Measurements from ENCODE around the gene GHRH. TPM values are rescaled to one million over a fixed set of nuclear protein-coding genes. Genes with fewer than 3 reads are reported as not detected.

The GHRH gene
- total RNA-seq: not detected

GRCh38 chr20:37261714-37262113 lies at the start of gene GHRH:
GHRH (minus strand) TSS chr20:37261814; CDS start chr20:37256889, 4,925 bp downstream.
- no peak for ATAC-seq
- no peak for DNase-seq (ENCODE audit: low spot score in 2 of 2)
- H3K36me3 Mint-ChIP-seq: no peaks in the 10 kb centered on the region
- no peak within 1 kb of the TSS for H3K27ac Mint-ChIP-seq
- H3K9me3 Mint-ChIP-seq: no peaks in the 10 kb centered on the region

GRCh38 chr20:37310951-37311350 lies 49.3 kb upstream of the GHRH start:
- peak overlapping the region in 1 of 2 donors; percentile 88 for H3K27ac Mint-ChIP-seq
- no peak for ATAC-seq
- no peaks in the 10 kb centered on the region for H3K36me3 Mint-ChIP-seq
- H3K9me3 Mint-ChIP-seq: no peaks in the 10 kb centered on the region
- peak in 1 of 2 donors; percentile 20 for DNase-seq (ENCODE audit: low spot score in 2 of 2)

GRCh38 chr20:37309936-37310590 lies 48.4 kb upstream of the GHRH start:
- Mint-ChIP-seq H3K27ac (peak overlapping the region; percentile 56 to 74), H3K36me3 (no peaks in the 10 kb centered on the region), H3K9me3 (no peaks in the 10 kb centered on the region)
- peak in 1 of 2 donors; percentile 25 for DNase-seq (ENCODE audit: low spot score in 2 of 2)
- no peak for ATAC-seq

GRCh38 chr20:37309290-37309689 lies 47.7 kb upstream of the GHRH start:
- Mint-ChIP-seq H3K36me3 (no peaks in the 10 kb centered on the region), H3K27ac (peak overlapping the region; percentile 56 to 86), H3K9me3 (no peaks in the 10 kb centered on the region)
- peak in 1 of 2 donors; percentile 48 for DNase-seq (ENCODE audit: low spot score in 2 of 2)
- no peak for ATAC-seq

GRCh38 chr20:37308086-37309050 lies 46.8 kb upstream of the GHRH start:
- DNase-seq (ENCODE audit: low spot score in 2 of 2): peak; percentile 14 to 38
- H3K9me3 Mint-ChIP-seq: no peaks in the 10 kb centered on the region
- H3K36me3 Mint-ChIP-seq: no peaks in the 10 kb centered on the region
- ATAC-seq: peak; percentile 84 to 98
- H3K27ac Mint-ChIP-seq: peak overlapping the region; percentile 56 to 86

- ATAC-seq (no peak), DNase-seq (ENCODE audit: low spot score in 2 of 2) (no peak)
- no peaks in the 10 kb centered on the region for H3K9me3 Mint-ChIP-seq
- H3K36me3 Mint-ChIP-seq: no peaks in the 10 kb centered on the region
- peak overlapping the region in 1 of 2 donors; percentile 40 for H3K27ac Mint-ChIP-seq
Measured at GRCh38 chr20:37305839-37306238, 44.2 kb upstream of the GHRH start.

- DNase-seq (ENCODE audit: low spot score in 2 of 2) (no peak), ATAC-seq (no peak)
- H3K36me3 Mint-ChIP-seq: no peaks in the 10 kb centered on the region
- no peak overlapping the region for H3K27ac Mint-ChIP-seq
- no peaks in the 10 kb centered on the region for H3K9me3 Mint-ChIP-seq
Measured at GRCh38 chr20:37305079-37305478, 43.5 kb upstream of the GHRH start.

GRCh38 chr20:37303637-37304036 lies 42.0 kb upstream of the GHRH start:
- Mint-ChIP-seq H3K36me3 (no peaks in the 10 kb centered on the region), H3K9me3 (no peaks in the 10 kb centered on the region), H3K27ac (no peak overlapping the region)

GRCh38 chr20:37302981-37303380 lies 41.4 kb upstream of the GHRH start:
- Mint-ChIP-seq H3K9me3 (no peaks in the 10 kb centered on the region), H3K36me3 (no peaks in the 10 kb centered on the region), H3K27ac (no peak overlapping the region)
- no peak for DNase-seq (ENCODE audit: low spot score in 2 of 2)
- no peak for ATAC-seq

More at GRCh38 chr20:37303637-37304036, 42.0 kb upstream of the GHRH start:
- no peak for ATAC-seq
- no peak for DNase-seq (ENCODE audit: low spot score in 2 of 2)

GRCh38 chr20:37301558-37301957 lies 39.9 kb upstream of the GHRH start:
- ATAC-seq (no peak), DNase-seq (ENCODE audit: low spot score in 2 of 2) (no peak)
- no peaks in the 10 kb centered on the region for H3K9me3 Mint-ChIP-seq
- no peaks in the 10 kb centered on the region for H3K36me3 Mint-ChIP-seq
- H3K27ac Mint-ChIP-seq: peak overlapping the region in 1 of 2 donors; percentile 43

GRCh38 chr20:37301120-37301519 lies 39.5 kb upstream of the GHRH start:
- no peak overlapping the region for H3K27ac Mint-ChIP-seq
- H3K9me3 Mint-ChIP-seq: no peaks in the 10 kb centered on the region
- no peak for DNase-seq (ENCODE audit: low spot score in 2 of 2)
- H3K36me3 Mint-ChIP-seq: no peaks in the 10 kb centered on the region
- ATAC-seq: no peak

GRCh38 chr20:37299718-37300528 lies 38.3 kb upstream of the GHRH start:
- no peak for DNase-seq (ENCODE audit: low spot score in 2 of 2)
- Mint-ChIP-seq H3K27ac (peak overlapping the region in 1 of 2 donors; percentile 90), H3K36me3 (no peaks in the 10 kb centered on the region), H3K9me3 (no peaks in the 10 kb centered on the region)
- ATAC-seq: no peak

GRCh38 chr20:37298190-37298939 lies 36.8 kb upstream of the GHRH start:
- no peak for ATAC-seq
- peaks cover 0 to 12% of the 10 kb centered on the region in 2 donors for H3K36me3 Mint-ChIP-seq
- DNase-seq (ENCODE audit: low spot score in 2 of 2): no peak
- no peaks in the 10 kb centered on the region for H3K9me3 Mint-ChIP-seq
- peak overlapping the region in 1 of 2 donors; percentile 66 for H3K27ac Mint-ChIP-seq

GRCh38 chr20:37297066-37297736 lies 35.6 kb upstream of the GHRH start:
- DNase-seq (ENCODE audit: low spot score in 2 of 2) (no peak), ATAC-seq (no peak)
- peaks cover 4 to 20% of the 10 kb centered on the region in 2 donors for H3K36me3 Mint-ChIP-seq
- H3K9me3 Mint-ChIP-seq: no peaks in the 10 kb centered on the region
- H3K27ac Mint-ChIP-seq: no peak overlapping the region

- Mint-ChIP-seq H3K9me3 (no peaks in the 10 kb centered on the region), H3K36me3 (peaks cover 10 to 27% of the 10 kb centered on the region in 2 donors), H3K27ac (no peak overlapping the region)
- ATAC-seq (no peak), DNase-seq (ENCODE audit: low spot score in 2 of 2) (no peak)
Measured at GRCh38 chr20:37296371-37296770, 34.8 kb upstream of the GHRH start.
